Stomach (tissue), 9 donors: ENCODE results near the gene ARHGAP4. TPM values are rescaled to one million over a fixed set of nuclear protein-coding genes. Genes with fewer than 3 reads are reported as not detected.

Experiments
- DNase-seq, 2 donors: peaks; one replicate each; pipeline versions ENCODE4 v3.0.0 to v3.0.0-alpha.2; 2013 to 2019
- H3K27ac ChIP-seq, 5 donors: fragments of 200-600 bp in 4 of 5; sonication (generic) in 4 of 5; one replicate each; pipeline ENCODE4 v1.5.1; 2013 to 2019; ENCODE audit warnings: mild to moderate bottlenecking in 1 of 5, moderate library complexity in 1 of 5
- H3K27me3 ChIP-seq, 3 donors: fragments of 200-600 bp; sonication (generic); one replicate each; pipeline ENCODE4 v1.5.1; 2017 to 2019; ENCODE audit warnings: mixed run types in 1 of 3
- H3K36me3 ChIP-seq, 4 donors: fragments of 200-600 bp; sonication (generic); 1 replicate in 3 of 4; 2 replicates in 1 of 4; pipeline ENCODE4 v1.5.1; 2016 to 2019
- H3K4me1 ChIP-seq, 4 donors: fragments of 200-600 bp; sonication (generic); one replicate each; pipeline ENCODE4 v1.5.1; 2016 to 2019
- H3K4me3 ChIP-seq, 4 donors: fragments of 200-600 bp; sonication (generic) in 3 of 4; one replicate each; pipeline ENCODE4 v1.5.1; 2016 to 2019; ENCODE audit warnings: mild to moderate bottlenecking in 1 of 4
- H3K9me3 ChIP-seq, 4 donors: fragments of 200-600 bp; sonication (generic); one replicate each; pipeline ENCODE4 v1.5.1; 2016 to 2019
- EP300 ChIP-seq: sonication (generic); formaldehyde crosslinking; IDR thresholded peaks from one replicate; pipeline ENCODE4 v1.6.1; 2017; ENCODE audit warnings: antibody characterized with exemption
- POLR2A ChIP-seq, 4 donors: fragments of 450-650 bp; IDR thresholded peaks; one replicate each; pipeline ENCODE4 v1.6.1; 2016; ENCODE audit warnings: antibody characterized with exemption in 4 of 4, control low read depth in 2 of 4, mild to moderate bottlenecking in 1 of 4, moderate library complexity in 1 of 4
- POLR2AphosphoS5 ChIP-seq, 3 donors: sonication (generic); formaldehyde crosslinking; IDR thresholded peaks; one replicate each; pipeline ENCODE4 v1.6.1; 2016; ENCODE audit warnings: antibody characterized with exemption in 3 of 3
- WGBS, 5 donors: extraction: QIAGEN DNeasy Blood & Tissue Kit in 3 of 5; methylation state at CpG; one replicate each; pipeline versions ENCODE4 v1.1.5 to v1.1.7; 2013 to 2018; 5-methylcytosine and 5-hydroxymethylcytosine counted together
- intact Hi-C: fragments of 100-400 bp; cut with DNase I; formaldehyde crosslinking; loops from one replicate; pipeline ENCODE4 v1.15.1; 2023; ENCODE audit warnings: low total_unique reads
- polyA plus RNA-seq, 3 donors: library from polyadenylated mRNA; stranded (reverse); fragments of 200-250 nt; gene quantifications; one replicate each; pipeline ENCODE4 v1.2.3, GENCODE V29; 2013
- total RNA-seq, 5 donors: library from RNA; depleted of rRNA; stranded (reverse); fragments of >200 nt; gene quantifications; one replicate each; pipeline versions ENCODE4 v1.1.0 to v1.2.3, GENCODE V29; 2014 to 2016
- TF ChIP-seq, protein P1 (sequence below), 7 experiments: fragments of 450-650 bp in 4 of 7; fragments of 200-600 bp in 3 of 7; sonication (generic) in 3 of 7; IDR thresholded peaks; one replicate each; pipeline ENCODE4 v1.5.1; 2016 to 2019; ENCODE audit warnings: antibody characterized with exemption in 7 of 7, control low read depth in 2 of 7, mild to moderate bottlenecking in 1 of 7
- donor health status: healthy with polysubstance abuse.
- donor health status: Bipolar disorder and iron deficiency.
- donor health status: healthy.

ARHGAP4 gene
- total and polyA plus RNA-seq, 8 donors: 18.5 to 93.9 (median 40.3) TPM

DNA sequence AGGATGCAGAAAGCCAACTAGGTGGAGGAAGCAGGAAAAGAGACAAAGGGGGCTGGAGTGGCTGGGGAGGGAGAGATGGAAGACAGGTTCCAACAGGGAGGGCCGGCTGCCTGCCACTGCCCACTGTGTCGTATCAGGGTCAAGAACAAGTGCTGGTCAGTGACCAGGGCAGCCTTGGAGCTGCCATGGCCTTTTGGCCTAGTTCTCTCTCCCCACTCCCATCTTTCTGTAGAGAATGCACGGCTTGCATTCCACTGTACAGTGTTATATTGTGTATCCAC, 52.0 kb downstream of the ARHGAP4 start:
- H3K9me3 ChIP-seq: no peaks in the 10 kb centered on the region
- intact Hi-C loops: no loop called here
- no peak overlapping the region for H3K4me3 ChIP-seq
- DNase-seq: no peak
- no peaks in the 10 kb centered on the region for H3K4me1 ChIP-seq
- WGBS, 5 donors: 33 to 62% (median 48%) methylated on average over 3 of the region's 3 CpGs
- no peaks in the 10 kb centered on the region for H3K36me3 ChIP-seq
- TF ChIP-seq POLR2A (IDR thresholded peaks at IDR 0.05) (no peak), EP300 (no peak), POLR2AphosphoS5 (IDR thresholded peaks at IDR 0.05) (no peak)
- TF ChIP-seq, protein P1, sequence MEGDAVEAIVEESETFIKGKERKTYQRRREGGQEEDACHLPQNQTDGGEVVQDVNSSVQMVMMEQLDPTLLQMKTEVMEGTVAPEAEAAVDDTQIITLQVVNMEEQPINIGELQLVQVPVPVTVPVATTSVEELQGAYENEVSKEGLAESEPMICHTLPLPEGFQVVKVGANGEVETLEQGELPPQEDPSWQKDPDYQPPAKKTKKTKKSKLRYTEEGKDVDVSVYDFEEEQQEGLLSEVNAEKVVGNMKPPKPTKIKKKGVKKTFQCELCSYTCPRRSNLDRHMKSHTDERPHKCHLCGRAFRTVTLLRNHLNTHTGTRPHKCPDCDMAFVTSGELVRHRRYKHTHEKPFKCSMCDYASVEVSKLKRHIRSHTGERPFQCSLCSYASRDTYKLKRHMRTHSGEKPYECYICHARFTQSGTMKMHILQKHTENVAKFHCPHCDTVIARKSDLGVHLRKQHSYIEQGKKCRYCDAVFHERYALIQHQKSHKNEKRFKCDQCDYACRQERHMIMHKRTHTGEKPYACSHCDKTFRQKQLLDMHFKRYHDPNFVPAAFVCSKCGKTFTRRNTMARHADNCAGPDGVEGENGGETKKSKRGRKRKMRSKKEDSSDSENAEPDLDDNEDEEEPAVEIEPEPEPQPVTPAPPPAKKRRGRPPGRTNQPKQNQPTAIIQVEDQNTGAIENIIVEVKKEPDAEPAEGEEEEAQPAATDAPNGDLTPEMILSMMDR (IDR thresholded peaks at IDR 0.05): no peak
- peaks cover 0 to 66% (median 40%) of the 10 kb centered on the region in 3 donors for H3K27me3 ChIP-seq
- H3K27ac ChIP-seq: no peak overlapping the region

DNA sequence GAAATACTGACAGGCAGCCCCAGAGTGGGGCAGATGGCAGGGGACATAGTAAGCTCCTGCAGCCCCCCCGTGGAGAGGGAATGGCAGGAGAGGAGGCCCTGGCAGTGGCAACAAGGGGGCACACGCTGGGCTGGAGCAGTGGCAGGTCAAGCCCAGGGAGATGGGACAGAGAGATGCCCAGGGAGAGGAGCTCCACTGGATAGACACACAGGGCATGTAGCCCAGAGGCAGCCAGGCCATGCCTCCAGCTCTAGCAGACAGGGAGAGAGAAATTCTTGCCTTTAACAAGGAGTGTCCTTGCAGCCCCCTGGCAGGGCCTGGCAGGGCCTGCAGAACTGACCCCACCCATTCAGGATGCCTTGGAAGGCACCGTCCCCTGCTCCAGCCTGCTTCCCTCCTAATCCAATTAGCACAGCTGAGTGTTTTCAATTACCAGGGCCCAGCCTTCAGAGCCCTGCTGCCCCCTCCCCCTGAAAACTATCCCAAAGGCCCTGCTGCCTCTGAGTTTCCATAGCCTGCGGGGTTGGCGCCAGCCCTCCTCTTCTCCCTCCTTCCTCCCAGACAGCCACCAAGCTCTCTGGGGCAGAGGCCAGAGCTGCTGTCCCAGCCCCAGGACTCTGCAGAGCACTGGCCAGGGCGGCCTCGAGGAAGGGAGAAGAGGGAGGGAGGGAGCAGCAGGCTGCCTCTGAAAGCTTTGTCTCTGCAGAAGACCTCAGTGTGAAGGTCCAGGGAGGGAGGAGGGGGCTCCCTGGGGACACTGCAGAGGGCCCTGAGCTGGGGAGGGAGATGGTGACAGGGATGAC, 52.6 kb downstream of the ARHGAP4 start:
- H3K4me1 ChIP-seq: no peaks in the 10 kb centered on the region
- H3K27ac ChIP-seq: no peak overlapping the region
- intact Hi-C loops: no loop called here
- peaks cover 0 to 60% (median 35%) of the 10 kb centered on the region in 3 donors for H3K27me3 ChIP-seq
- TF ChIP-seq POLR2AphosphoS5 (IDR thresholded peaks at IDR 0.05): no peak
- no peak for TF ChIP-seq EP300
- TF ChIP-seq, protein P1 (IDR thresholded peaks at IDR 0.05): no peak
- TF ChIP-seq POLR2A (IDR thresholded peaks at IDR 0.05): no peak
- 21 to 30% (median 25%) methylated on average over 5 to 7 of the region's 7 CpGs for WGBS, 5 donors
- no peak overlapping the region for H3K4me3 ChIP-seq
- DNase-seq: peak in 1 of 2 donors; percentile 48
- no peaks in the 10 kb centered on the region for H3K36me3 ChIP-seq
- no peaks in the 10 kb centered on the region for H3K9me3 ChIP-seq

DNA sequence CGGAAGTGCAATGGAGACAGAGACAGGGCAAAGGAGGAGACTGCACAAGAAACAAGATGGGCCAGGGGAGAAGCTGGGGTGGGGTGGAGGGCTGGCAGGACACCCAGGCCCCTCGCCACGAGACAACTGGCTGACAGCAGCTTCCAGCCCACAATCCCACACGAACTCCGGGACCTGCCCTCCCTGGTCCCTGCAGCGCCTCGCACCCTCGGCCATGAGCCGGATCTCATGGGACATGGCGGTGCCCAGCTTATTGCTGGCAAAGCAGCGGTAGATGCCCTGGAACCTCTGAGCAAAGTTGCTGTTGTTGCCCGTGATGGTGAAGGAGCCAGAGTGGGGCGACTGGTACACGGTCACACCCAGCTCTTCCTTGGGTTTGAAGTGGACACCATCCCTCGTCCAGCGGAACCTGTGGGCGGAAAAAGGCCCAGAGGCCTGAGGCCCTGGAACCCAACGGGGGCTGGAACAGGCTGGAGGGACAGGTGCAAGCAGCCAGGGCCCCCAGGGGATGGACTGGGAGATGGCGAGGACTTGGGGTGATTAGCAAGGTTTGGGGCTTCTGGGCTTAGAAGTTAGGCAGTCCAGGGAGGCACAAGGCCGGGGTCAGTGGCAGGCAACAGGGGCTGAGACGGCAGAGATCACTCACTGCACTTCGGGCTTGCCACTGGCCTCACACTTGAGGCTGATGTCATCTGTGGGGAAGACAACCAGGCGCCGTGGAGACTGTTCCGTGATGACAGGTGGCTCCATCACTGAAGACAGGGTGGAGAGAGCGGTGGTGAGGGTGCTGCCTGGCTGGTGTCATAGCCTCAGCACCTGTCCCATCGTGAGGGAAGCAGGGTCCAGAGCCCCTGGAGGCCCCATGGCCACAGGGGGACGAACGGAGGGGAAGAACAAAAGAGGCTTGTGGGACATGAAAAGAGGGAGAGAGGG, 53.9 kb downstream of the ARHGAP4 start:
- WGBS, 5 donors: 55 to 76% (median 74%) methylated on average over 9 to 29 of the region's 29 CpGs
- Histone ChIP-seq H3K4me3 (no peak overlapping the region), H3K9me3 (no peaks in the 10 kb centered on the region), H3K36me3 (no peaks in the 10 kb centered on the region), H3K27ac (no peak overlapping the region), H3K27me3 (peaks cover 0 to 54% (median 25%) of the 10 kb centered on the region in 3 donors), H3K4me1 (no peaks in the 10 kb centered on the region)
- DNase-seq: no peak
- TF ChIP-seq POLR2AphosphoS5 (IDR thresholded peaks at IDR 0.05): no peak
- TF ChIP-seq, protein P1 (IDR thresholded peaks at IDR 0.05): no peak
- TF ChIP-seq EP300: no peak
- intact Hi-C loops: no loop called here

DNA sequence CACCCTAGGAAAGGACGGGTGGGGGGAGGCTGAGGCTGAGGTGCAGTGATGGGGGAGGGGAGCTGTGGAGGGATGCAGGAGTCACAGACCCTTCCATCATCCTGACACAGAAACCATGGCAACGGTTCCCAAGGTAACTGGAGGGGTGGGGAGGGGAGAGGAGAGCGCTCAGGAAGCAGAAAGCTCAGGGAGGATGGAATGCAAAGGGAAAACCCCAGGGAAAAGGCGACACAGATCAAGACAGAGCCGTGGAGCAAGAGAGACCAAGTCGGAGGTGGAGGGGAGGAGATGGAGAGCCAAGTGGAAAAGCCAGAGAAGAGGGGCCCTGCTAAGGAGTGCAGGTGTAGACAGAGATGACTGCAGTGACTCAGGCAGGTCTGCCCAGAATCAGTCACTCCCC, 54.6 kb downstream of the ARHGAP4 start:
- H3K9me3 ChIP-seq: peaks cover 0 to 4% (median 0%) of the 10 kb centered on the region in 4 donors
- H3K4me3 ChIP-seq: no peak overlapping the region
- H3K36me3 ChIP-seq: no peaks in the 10 kb centered on the region
- 17 to 34% (median 23%) methylated on average over 4 to 6 of the region's 6 CpGs for WGBS, 5 donors
- H3K27me3 ChIP-seq: peaks cover 0 to 49% (median 25%) of the 10 kb centered on the region in 3 donors
- intact Hi-C loops: no loop called here
- no peak for DNase-seq
- TF ChIP-seq POLR2AphosphoS5 (IDR thresholded peaks at IDR 0.05) (no peak), POLR2A (IDR thresholded peaks at IDR 0.05) (no peak), EP300 (no peak)
- TF ChIP-seq, protein P1 (IDR thresholded peaks at IDR 0.05): no peak
- no peaks in the 10 kb centered on the region for H3K4me1 ChIP-seq
- H3K27ac ChIP-seq: no peak overlapping the region
